WTC11 (cell line): ENCODE results near the gene DHRS1. TPM values are rescaled to one million over a fixed set of nuclear protein-coding genes. Genes with fewer than 3 reads are reported as not detected.

Experiments
- ATAC-seq: fragments of 200-7000 bp; cut with Tn5 transposase; 2 replicates; pipeline ENCODE4 v1.10.0; 2021; ENCODE audit warnings: mild to moderate bottlenecking, moderate library complexity
- CTCF ChIA-PET: fragments of 300-600 bp; sonication (Branson Sonifier 250); formaldehyde crosslinking; loops from one replicate; lab custom pipeline; 2021; ENCODE audit warnings: antibody characterized with exemption; lab: Charles Lee
- POLR2A ChIA-PET: fragments of 350-600 bp; sonication (Branson Sonifier 250); formaldehyde crosslinking; loops from one replicate; lab custom pipeline; 2021; ENCODE audit warnings: antibody characterized with exemption; lab: Charles Lee
- DNase-seq: peaks from one replicate; pipeline ENCODE4 v3.0.0; 2021; ENCODE audit warnings: low spot score
- H3K27ac Mint-ChIP-seq: 2 replicates; pipeline ENCODE4 v1.8.0; 2021; ENCODE audit warnings: mixed read lengths
- H3K27me3 Mint-ChIP-seq: 2 replicates; pipeline ENCODE4 v1.8.0; 2021; ENCODE audit warnings: low read depth, mild to moderate bottlenecking, moderate library complexity, mixed read lengths
- H3K36me3 Mint-ChIP-seq: 2 replicates; pipeline ENCODE4 v1.8.0; 2021; ENCODE audit warnings: mixed read lengths
- H3K4me1 Mint-ChIP-seq: 2 replicates; pipeline ENCODE4 v1.8.0; 2022; ENCODE audit warnings: mixed read lengths
- H3K4me3 Mint-ChIP-seq: 2 replicates; pipeline ENCODE4 v1.8.0; 2021; ENCODE audit warnings: mild to moderate bottlenecking, moderate library complexity, mixed read lengths
- H3K9me3 Mint-ChIP-seq: 2 replicates; pipeline ENCODE4 v1.8.0; 2021; ENCODE audit warnings: mixed read lengths
- AFF4 ChIP-seq: sonication (generic); formaldehyde crosslinking; IDR thresholded peaks from 2 replicates; pipeline ENCODE4 v1.8.1; 2023; ENCODE audit warnings: mild to moderate bottlenecking, missing genetic modification reagents, borderline replicate concordance
- CTCF ChIP-seq: fragments of 200-600 bp; IDR thresholded peaks from 2 replicates; pipeline ENCODE4 v1.8.0; 2022; ENCODE audit warnings: antibody characterized with exemption
- E2F4 ChIP-seq: sonication (generic); formaldehyde crosslinking; IDR thresholded peaks from 2 replicates; pipeline ENCODE4 v1.8.1; 2022; ENCODE audit warnings: low read depth, mild to moderate bottlenecking, moderate library complexity, missing genetic modification reagents, borderline replicate concordance
- FOXP1 ChIP-seq: sonication (generic); formaldehyde crosslinking; IDR thresholded peaks from 2 replicates; pipeline ENCODE4 v1.8.0; 2022; ENCODE audit warnings: missing genetic modification reagents, mild to moderate bottlenecking, moderate library complexity, borderline replicate concordance
- MYBL2 ChIP-seq: sonication (generic); formaldehyde crosslinking; IDR thresholded peaks from 2 replicates; pipeline ENCODE4 v1.8.1; 2023; ENCODE audit warnings: mild to moderate bottlenecking, moderate library complexity, missing genetic modification reagents
- NFE2L1 ChIP-seq: sonication (generic); formaldehyde crosslinking; IDR thresholded peaks from 2 replicates; pipeline ENCODE4 v1.8.1; 2023; ENCODE audit warnings: missing genetic modification reagents
- NFYB ChIP-seq: sonication (generic); formaldehyde crosslinking; conservative IDR thresholded peaks from 2 replicates; pipeline ENCODE4 v1.8.0; 2022; ENCODE audit warnings: low read depth, missing genetic modification reagents
- NR2C2 ChIP-seq: sonication (generic); formaldehyde crosslinking; IDR thresholded peaks from 2 replicates; pipeline ENCODE4 v1.8.0; 2022; ENCODE audit warnings: mild to moderate bottlenecking, missing genetic modification reagents
- PRDM15 ChIP-seq: sonication (generic); formaldehyde crosslinking; IDR thresholded peaks from 2 replicates; pipeline ENCODE4 v1.8.0; 2022; ENCODE audit warnings: missing genetic modification reagents
- SP1 ChIP-seq: sonication (generic); formaldehyde crosslinking; conservative IDR thresholded peaks from 2 replicates; pipeline ENCODE4 v1.8.1; 2022; ENCODE audit warnings: missing genetic modification reagents
- STAT6 ChIP-seq: sonication (generic); formaldehyde crosslinking; conservative IDR thresholded peaks from 2 replicates; pipeline ENCODE4 v1.8.1; 2023; ENCODE audit warnings: mild to moderate bottlenecking, low read depth, missing genetic modification reagents, moderate library complexity
- ZBTB43 ChIP-seq: sonication (generic); formaldehyde crosslinking; IDR thresholded peaks from 2 replicates; pipeline ENCODE4 v1.8.1; 2023; ENCODE audit warnings: mild to moderate bottlenecking, missing genetic modification reagents
- ZNF138 ChIP-seq: sonication (generic); formaldehyde crosslinking; conservative IDR thresholded peaks from 2 replicates; pipeline ENCODE4 v1.8.1; 2022; ENCODE audit warnings: mild to moderate bottlenecking, moderate library complexity, missing genetic modification reagents
- total RNA-seq: library from RNA; stranded (reverse); gene quantifications from 3 replicates; pipeline ENCODE4 v1.2.3, GENCODE V29; 2021

DHRS1 gene
- total RNA-seq, 1 experiment from 2014 or later = 13.9 TPM

- TF ChIP-seq ZNF138 (CRISPR knock-in tag) (no peak), E2F4 (no peak), MYBL2 (CRISPR knock-in tag) (no peak), SP1 (CRISPR knock-in tag) (no peak), PRDM15 (CRISPR knock-in tag) (no peak), CTCF (no peak; the same call in 1 of the 2 replicates), NFE2L1 (CRISPR knock-in tag) (no peak), STAT6 (no peak)
These were observed 11.3 kb upstream of the DHRS1 start, which contains the start of gene LTB4R (continued) for GRCh38 chr14:24310646-24311604.

- peaks cover 19% of the 10 kb centered on the region for H3K36me3 Mint-ChIP-seq
- peak overlapping the region; percentile 41 for H3K4me3 Mint-ChIP-seq
- H3K27ac Mint-ChIP-seq = no peak overlapping the region
- no peak for DNase-seq
- CTCF ChIA-PET = interaction anchor here (0.8 to 6.8 kb wide), 14 partner anchors 10 to 132 kb away, joined by 3 to 97 read pairs (median 10); partner anchors contain the start of genes ADCY4, CBLN3, DHRS1 and KHNYN
- peaks cover 15% of the 10 kb centered on the region for H3K4me1 Mint-ChIP-seq
- H3K27me3 Mint-ChIP-seq = peaks cover 37% of the 10 kb centered on the region
- no peaks in the 10 kb centered on the region for H3K9me3 Mint-ChIP-seq
- ATAC-seq = no peak
- POLR2A ChIA-PET = interaction anchor here (0.9 to 2.0 kb wide), 3 partner anchors 10 to 68 kb away, joined by 3 to 8 read pairs (median 8); partner anchors contain the start of genes DHRS1, NOP9 and TINF2
- TF ChIP-seq SP1 (CRISPR knock-in tag) = no peak
- no peak for TF ChIP-seq FOXP1
- no peak for TF ChIP-seq ZBTB43 (CRISPR knock-in tag)
- TF ChIP-seq NR2C2 (CRISPR knock-in tag) = no peak
- no peak for TF ChIP-seq NFYB (CRISPR knock-in tag)
- no peak for TF ChIP-seq AFF4 (CRISPR knock-in tag)
These were observed 10.7 kb upstream of the DHRS1 start for GRCh38 chr14:24310265-24310645.
